ENCODE data around the gene SCN5A.

SCN5A gene

DNA sequence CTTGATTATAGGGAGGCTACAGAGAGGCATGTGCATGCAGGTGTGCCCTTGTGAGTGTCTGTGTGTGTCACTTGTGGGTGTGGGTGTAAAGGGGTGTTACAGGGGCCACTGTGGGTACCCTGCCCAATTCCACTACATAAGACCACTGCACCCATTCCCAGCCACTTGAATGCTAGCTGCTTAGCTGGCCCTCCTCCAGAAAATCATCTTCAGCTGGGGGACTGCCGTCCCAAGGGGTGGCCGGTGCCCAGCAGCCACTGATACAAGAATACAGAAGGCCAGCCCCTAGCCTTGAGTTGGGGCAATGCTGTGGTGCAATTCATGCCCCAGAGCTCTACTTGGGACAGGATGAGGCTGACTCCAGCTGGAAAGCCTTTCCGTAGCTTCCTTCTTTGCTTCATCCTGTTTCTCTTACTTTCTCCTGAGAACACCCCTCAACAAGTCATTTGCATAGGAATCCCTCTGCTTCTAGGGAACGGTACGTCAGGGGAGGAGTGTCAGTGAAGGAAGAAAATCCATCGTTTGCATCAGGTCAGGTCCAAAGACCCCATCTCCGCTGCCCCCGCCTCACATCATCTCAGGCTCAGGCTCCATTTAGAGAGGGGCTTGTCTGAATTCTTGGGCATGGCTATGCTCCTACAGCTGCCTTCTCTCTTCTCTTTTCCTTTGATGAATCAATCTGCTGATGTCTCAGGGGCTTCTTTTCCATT, 72.0 kb downstream of the SCN5A start:
- Histone ChIP-seq H2AFZ (ENCODE audit: low read depth, low read length) (no peak overlapping the region), H4K20me1 (ENCODE audit: insufficient read depth, low read length) (no peaks in the 10 kb centered on the region), H3K79me2 (ENCODE audit: low read length) (no peaks in the 10 kb centered on the region), H3K4me3 (ENCODE audit: low read length) (no peak overlapping the region), H3K27me3 (ENCODE audit: low read depth, low read length) (no peaks in the 10 kb centered on the region), H3K4me1 (ENCODE audit: low read length) (peaks cover 17% of the 10 kb centered on the region), H3K27ac (ENCODE audit: low read length) (no peak overlapping the region), H3K9ac (ENCODE audit: low read length) (no peak overlapping the region), H3K4me2 (ENCODE audit: low read length) (no peak overlapping the region), H3K36me3 (replicated peaks; ENCODE audit: low read depth, low read length) (no peaks in the 10 kb centered on the region), H3K9me3 (ENCODE audit: insufficient read depth, low read length) (no peaks in the 10 kb centered on the region)
- TF ChIP-seq, protein P1, sequence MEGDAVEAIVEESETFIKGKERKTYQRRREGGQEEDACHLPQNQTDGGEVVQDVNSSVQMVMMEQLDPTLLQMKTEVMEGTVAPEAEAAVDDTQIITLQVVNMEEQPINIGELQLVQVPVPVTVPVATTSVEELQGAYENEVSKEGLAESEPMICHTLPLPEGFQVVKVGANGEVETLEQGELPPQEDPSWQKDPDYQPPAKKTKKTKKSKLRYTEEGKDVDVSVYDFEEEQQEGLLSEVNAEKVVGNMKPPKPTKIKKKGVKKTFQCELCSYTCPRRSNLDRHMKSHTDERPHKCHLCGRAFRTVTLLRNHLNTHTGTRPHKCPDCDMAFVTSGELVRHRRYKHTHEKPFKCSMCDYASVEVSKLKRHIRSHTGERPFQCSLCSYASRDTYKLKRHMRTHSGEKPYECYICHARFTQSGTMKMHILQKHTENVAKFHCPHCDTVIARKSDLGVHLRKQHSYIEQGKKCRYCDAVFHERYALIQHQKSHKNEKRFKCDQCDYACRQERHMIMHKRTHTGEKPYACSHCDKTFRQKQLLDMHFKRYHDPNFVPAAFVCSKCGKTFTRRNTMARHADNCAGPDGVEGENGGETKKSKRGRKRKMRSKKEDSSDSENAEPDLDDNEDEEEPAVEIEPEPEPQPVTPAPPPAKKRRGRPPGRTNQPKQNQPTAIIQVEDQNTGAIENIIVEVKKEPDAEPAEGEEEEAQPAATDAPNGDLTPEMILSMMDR (IDR thresholded peaks at IDR 0.05; ENCODE audit: low read depth, low read length), result no peak
- no peak for TF ChIP-seq EZH2phosphoT487 (IDR thresholded peaks at IDR 0.05; ENCODE audit: low read depth)

DNA sequence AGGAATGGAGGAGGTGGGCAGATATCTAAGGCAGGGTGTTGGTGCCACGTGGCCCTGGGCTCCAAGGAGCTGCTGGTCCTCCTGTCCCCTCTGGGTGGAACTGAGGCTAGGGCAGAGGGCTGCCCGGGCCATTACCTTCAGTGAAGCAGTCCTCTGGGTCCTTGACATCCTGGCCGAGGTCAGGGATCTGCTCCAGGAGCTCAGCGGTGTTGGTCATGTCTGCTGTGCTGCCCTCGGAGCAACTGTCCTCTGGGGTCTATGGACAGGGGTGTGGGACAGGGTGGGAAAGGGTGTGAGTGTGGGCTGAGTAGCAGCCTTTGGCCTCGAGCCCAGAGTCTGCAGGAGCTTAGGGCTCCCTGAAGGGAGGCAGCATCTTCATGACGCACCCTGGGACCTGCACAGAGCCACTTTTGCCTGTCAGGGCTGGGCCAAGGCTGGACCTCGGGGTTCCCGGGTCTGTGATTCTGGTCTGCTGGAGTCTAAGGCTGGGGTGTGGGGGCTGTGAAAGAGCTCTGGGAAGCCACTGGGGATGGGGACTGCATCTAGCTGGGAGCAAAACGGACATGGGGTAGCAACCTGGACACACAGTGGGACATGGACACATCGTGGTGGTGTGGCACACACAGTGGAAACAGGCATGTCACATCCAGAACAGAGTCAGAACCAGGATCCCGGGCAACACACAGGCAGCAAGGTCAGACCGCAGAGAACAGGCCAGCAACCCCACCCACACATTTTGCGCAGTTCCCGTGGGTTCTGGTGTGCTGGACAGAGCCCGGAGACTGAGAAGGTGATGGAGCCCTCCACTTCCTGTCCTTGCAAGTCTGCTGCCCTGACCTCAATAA, 72.7 kb downstream of the SCN5A start:
- Histone ChIP-seq H3K4me1 (ENCODE audit: low read length) (peaks cover 17% of the 10 kb centered on the region), H3K9me3 (ENCODE audit: insufficient read depth, low read length) (no peaks in the 10 kb centered on the region), H3K4me2 (ENCODE audit: low read length) (no peak overlapping the region), H3K27ac (ENCODE audit: low read length) (no peak overlapping the region), H3K36me3 (replicated peaks; ENCODE audit: low read depth, low read length) (no peaks in the 10 kb centered on the region), H3K4me3 (ENCODE audit: low read length) (no peak overlapping the region), H2AFZ (ENCODE audit: low read depth, low read length) (no peak overlapping the region), H3K9ac (ENCODE audit: low read length) (no peak overlapping the region), H3K79me2 (ENCODE audit: low read length) (no peaks in the 10 kb centered on the region), H3K27me3 (ENCODE audit: low read depth, low read length) (no peaks in the 10 kb centered on the region), H4K20me1 (ENCODE audit: insufficient read depth, low read length) (no peaks in the 10 kb centered on the region)
- TF ChIP-seq EZH2phosphoT487 (IDR thresholded peaks at IDR 0.05; ENCODE audit: low read depth), result no peak
- TF ChIP-seq, protein P1 (IDR thresholded peaks at IDR 0.05; ENCODE audit: low read depth, low read length), result no peak

DNA sequence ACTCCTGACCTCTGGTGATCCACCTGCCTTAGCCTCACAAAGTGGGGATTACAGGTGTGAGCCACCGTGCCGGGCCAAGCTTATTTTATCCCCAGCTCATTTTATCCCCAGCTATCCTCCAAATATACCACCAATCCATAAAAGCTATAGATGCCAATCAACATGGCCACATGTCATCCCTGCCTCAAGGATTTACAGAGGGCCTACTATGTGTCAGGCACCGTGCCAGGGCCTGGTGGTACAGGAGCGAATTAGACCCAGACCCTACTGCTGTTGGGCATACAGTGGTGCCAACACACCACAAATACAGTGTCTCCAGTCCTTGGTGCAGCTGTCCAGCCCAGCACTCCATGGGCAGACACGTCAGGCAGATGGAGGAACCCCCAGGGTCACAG, 73.4 kb downstream of the SCN5A start:
- no peaks in the 10 kb centered on the region for H3K9me3 ChIP-seq (ENCODE audit: insufficient read depth, low read length)
- no peak overlapping the region for H3K27ac ChIP-seq (ENCODE audit: low read length)

More for the DNA sequence above, 73.4 kb downstream of the SCN5A start:
- H3K27me3 ChIP-seq (ENCODE audit: low read depth, low read length), result no peaks in the 10 kb centered on the region
- no peaks in the 10 kb centered on the region for H3K36me3 ChIP-seq (replicated peaks; ENCODE audit: low read depth, low read length)
- H3K79me2 ChIP-seq (ENCODE audit: low read length), result no peaks in the 10 kb centered on the region
- H3K4me3 ChIP-seq (ENCODE audit: low read length), result no peak overlapping the region
- peaks cover 17% of the 10 kb centered on the region for H3K4me1 ChIP-seq (ENCODE audit: low read length)
- no peak overlapping the region for H2AFZ ChIP-seq (ENCODE audit: low read depth, low read length)
- no peak overlapping the region for H3K9ac ChIP-seq (ENCODE audit: low read length)
- no peak overlapping the region for H3K4me2 ChIP-seq (ENCODE audit: low read length)
- no peak for TF ChIP-seq EZH2phosphoT487 (IDR thresholded peaks at IDR 0.05; ENCODE audit: low read depth)
- TF ChIP-seq, protein P1 (IDR thresholded peaks at IDR 0.05; ENCODE audit: low read depth, low read length), result no peak
- no peaks in the 10 kb centered on the region for H4K20me1 ChIP-seq (ENCODE audit: insufficient read depth, low read length)

All from OCI-LY3 (cell line).